ENCODE results near the gene SFXN1. TPM values are rescaled to one million over a fixed set of nuclear protein-coding genes. Genes with fewer than 3 reads are reported as not detected.
"Not testable (repeated sequence)": the region's sequence is repeated elsewhere in the genome, so short reads cannot be mapped to it uniquely, and the experiment has no call there.

SFXN1 gene
- total RNA-seq, 1 donor from 2014 or later = 49.9 TPM

GRCh38 chr5:175493726-175494125 is 15.4 kb downstream of the SFXN1 start:
- no peak overlapping the region for H3K4me3 ChIP-seq (ENCODE audit: low read depth, low read length)
- DNase-seq (ENCODE audit: low read depth) = no peak
- no peak for TF ChIP-seq CTCF (conservative IDR thresholded peaks at IDR 0.05; ENCODE audit: low read depth, low read length)

GRCh38 chr5:175494264-175495183 is 16.2 kb downstream of the SFXN1 start:
- H3K4me3 ChIP-seq (ENCODE audit: low read depth, low read length) = no peak overlapping the region
- no peak for TF ChIP-seq CTCF (conservative IDR thresholded peaks at IDR 0.05; ENCODE audit: low read depth, low read length)
- no peak for DNase-seq (ENCODE audit: low read depth)

- no peak for TF ChIP-seq CTCF (conservative IDR thresholded peaks at IDR 0.05; ENCODE audit: low read depth, low read length)
- no peak overlapping the region for H3K4me3 ChIP-seq (ENCODE audit: low read depth, low read length)
- DNase-seq (ENCODE audit: low read depth) = no peak
Observed at GRCh38 chr5:175501759-175502158, 23.4 kb downstream of the SFXN1 start.

- not testable (repeated sequence) for H3K4me3 ChIP-seq (ENCODE audit: low read depth, low read length); DNase-seq (ENCODE audit: low read depth)
Observed at GRCh38 chr5:175507671-175508070, 29.3 kb downstream of the SFXN1 start.

- no peak for TF ChIP-seq CTCF (conservative IDR thresholded peaks at IDR 0.05; ENCODE audit: low read depth, low read length)
- no peak overlapping the region for H3K4me3 ChIP-seq (ENCODE audit: low read depth, low read length)
- no peak for DNase-seq (ENCODE audit: low read depth)
Observed at GRCh38 chr5:175508896-175509295, 30.5 kb downstream of the SFXN1 start.

- no peak for TF ChIP-seq CTCF (conservative IDR thresholded peaks at IDR 0.05; ENCODE audit: low read depth, low read length)
- no peak for DNase-seq (ENCODE audit: low read depth)
- no peak overlapping the region for H3K4me3 ChIP-seq (ENCODE audit: low read depth, low read length)
Observed at GRCh38 chr5:175513297-175513696, 34.9 kb downstream of the SFXN1 start.

- no peak for TF ChIP-seq CTCF (conservative IDR thresholded peaks at IDR 0.05; ENCODE audit: low read depth, low read length)
- no peak overlapping the region for H3K4me3 ChIP-seq (ENCODE audit: low read depth, low read length)
- DNase-seq (ENCODE audit: low read depth) = no peak
Observed at GRCh38 chr5:175513726-175514125, 35.4 kb downstream of the SFXN1 start.
